ENCODE measurements around the gene SALL3.

The SALL3 gene

GRCh38 chr18:78981394-78981831 lies 1.8 kb downstream of the SALL3 start:
- no peak for DNase-seq

- no peak for DNase-seq
These were observed 2.5 kb downstream of the SALL3 start for GRCh38 chr18:78981989-78982620.

GRCh38 chr18:78983512-78983911 lies 3.9 kb downstream of the SALL3 start:
- no peak for DNase-seq

- no peak for DNase-seq
These were observed 5.5 kb downstream of the SALL3 start for GRCh38 chr18:78984941-78985784.

- DNase-seq = no peak
These were observed 6.4 kb downstream of the SALL3 start for GRCh38 chr18:78986018-78986481.

- no peak for DNase-seq
These were observed 11.8 kb downstream of the SALL3 start for GRCh38 chr18:78991446-78991845.

- no peak for DNase-seq
These were observed 12.7 kb downstream of the SALL3 start for GRCh38 chr18:78992041-78993011.

- no peak for DNase-seq
These were observed 13.7 kb downstream of the SALL3 start for GRCh38 chr18:78993014-78993926.

- no peak for DNase-seq
These were observed 14.4 kb downstream of the SALL3 start for GRCh38 chr18:78994000-78994399.

- no peak for DNase-seq
These were observed 14.9 kb downstream of the SALL3 start for GRCh38 chr18:78994531-78994930.

GRCh38 chr18:78994977-78995582 lies 15.5 kb downstream of the SALL3 start:
- DNase-seq = no peak

GRCh38 chr18:78995740-78996395 lies 16.2 kb downstream of the SALL3 start:
- DNase-seq = no peak

GRCh38 chr18:78996741-78997490 lies 17.3 kb downstream of the SALL3 start:
- DNase-seq = no peak

- DNase-seq = no peak
These were observed 18.9 kb downstream of the SALL3 start for GRCh38 chr18:78998371-78999071.

- no peak for DNase-seq
These were observed 20.3 kb downstream of the SALL3 start for GRCh38 chr18:78999939-79000338.

GRCh38 chr18:79000997-79001396 lies 21.4 kb downstream of the SALL3 start:
- DNase-seq = no peak

GRCh38 chr18:79005653-79006052 lies 26.0 kb downstream of the SALL3 start:
- DNase-seq = no peak

- DNase-seq = no peak
These were observed 26.6 kb downstream of the SALL3 start for GRCh38 chr18:79006106-79006795.

GRCh38 chr18:79007440-79007839 lies 27.8 kb downstream of the SALL3 start:
- DNase-seq = no peak

All from stimulated activated naive CD4-positive, alpha-beta T cell treated with Interleukin-2 at 50 U/mL for 16 hours (primary cell).